ENCODE data around the gene HOXB7.
A peak's percentile ranks its signal among the peaks of the same experiment; 100 is the strongest.

Gene HOXB7

DNA sequence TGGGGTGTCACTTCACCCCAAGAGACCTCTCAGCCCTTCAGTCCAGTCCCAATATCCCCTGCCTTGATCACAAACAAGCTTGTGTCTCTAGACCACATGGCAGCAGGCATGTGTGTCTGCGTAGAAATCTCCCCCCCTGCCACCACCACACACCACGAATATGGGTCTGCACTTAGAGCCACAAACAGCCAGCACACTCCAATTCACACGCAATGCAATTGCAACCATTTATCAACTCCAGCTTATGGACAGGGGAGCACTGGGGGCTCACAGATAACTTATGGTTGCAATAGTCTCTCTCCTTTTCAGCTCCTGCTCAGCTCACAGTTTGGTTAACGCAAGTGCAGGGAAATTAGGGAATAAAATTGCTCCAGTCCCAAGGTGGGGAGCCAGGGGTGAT is 12.8 kb upstream of the HOXB7 start:
- no peak for DNase-seq (ENCODE audit: low read depth in 2 of 2)

- DNase-seq (ENCODE audit: low read depth in 2 of 2): no peak
These were observed 12.0 kb upstream of the HOXB7 start for GRCh38 chr17:48622857-48623256.

DNA sequence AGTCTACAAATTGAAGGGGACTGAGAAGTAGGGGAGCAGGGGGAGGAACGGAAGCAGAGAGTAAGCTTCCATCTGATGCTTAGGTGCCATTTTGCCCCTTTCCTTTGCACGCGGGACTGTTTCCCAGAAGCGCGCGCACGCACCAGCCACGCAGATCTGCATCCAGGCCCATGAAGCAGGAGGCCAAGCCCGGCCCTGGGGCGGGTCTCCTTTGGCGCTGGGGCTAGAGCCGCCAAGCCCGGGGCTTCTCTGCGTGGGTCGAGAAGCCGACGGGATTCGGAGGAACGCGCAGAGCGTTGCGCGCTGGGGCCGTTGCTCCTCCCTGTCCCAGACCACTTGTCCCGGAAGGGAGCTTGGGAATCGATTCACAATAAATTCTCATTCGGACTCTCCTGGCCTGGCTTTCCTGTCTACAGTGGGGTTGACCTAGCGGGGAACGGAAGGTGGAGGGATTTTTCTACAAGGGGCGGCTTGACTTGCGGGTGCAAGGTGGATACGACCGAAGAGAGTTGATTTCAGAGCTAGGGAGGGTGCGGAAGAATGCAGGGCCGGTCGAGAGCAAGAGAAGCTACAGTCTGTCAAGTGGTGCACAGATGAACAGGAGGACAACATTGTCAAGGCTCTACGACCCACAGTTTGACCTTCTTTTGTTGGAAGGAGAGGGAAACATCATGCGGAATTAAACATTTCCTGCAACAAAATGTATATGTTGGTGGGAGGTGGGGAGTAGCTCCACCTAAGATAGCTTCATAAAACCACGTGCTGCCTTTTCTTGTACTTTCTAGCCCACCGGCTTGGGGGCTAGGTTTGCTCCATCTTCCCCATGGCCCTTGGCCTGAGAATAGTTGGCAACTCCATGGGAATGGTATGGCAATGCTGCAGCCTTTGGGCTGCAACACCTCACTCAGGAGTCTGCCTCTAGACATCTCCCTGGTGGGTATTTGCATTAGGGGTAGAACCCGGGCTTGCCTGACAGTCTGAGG is 10.9 kb upstream of the HOXB7 start:
- no peak for DNase-seq (ENCODE audit: low read depth in 2 of 2)

DNA sequence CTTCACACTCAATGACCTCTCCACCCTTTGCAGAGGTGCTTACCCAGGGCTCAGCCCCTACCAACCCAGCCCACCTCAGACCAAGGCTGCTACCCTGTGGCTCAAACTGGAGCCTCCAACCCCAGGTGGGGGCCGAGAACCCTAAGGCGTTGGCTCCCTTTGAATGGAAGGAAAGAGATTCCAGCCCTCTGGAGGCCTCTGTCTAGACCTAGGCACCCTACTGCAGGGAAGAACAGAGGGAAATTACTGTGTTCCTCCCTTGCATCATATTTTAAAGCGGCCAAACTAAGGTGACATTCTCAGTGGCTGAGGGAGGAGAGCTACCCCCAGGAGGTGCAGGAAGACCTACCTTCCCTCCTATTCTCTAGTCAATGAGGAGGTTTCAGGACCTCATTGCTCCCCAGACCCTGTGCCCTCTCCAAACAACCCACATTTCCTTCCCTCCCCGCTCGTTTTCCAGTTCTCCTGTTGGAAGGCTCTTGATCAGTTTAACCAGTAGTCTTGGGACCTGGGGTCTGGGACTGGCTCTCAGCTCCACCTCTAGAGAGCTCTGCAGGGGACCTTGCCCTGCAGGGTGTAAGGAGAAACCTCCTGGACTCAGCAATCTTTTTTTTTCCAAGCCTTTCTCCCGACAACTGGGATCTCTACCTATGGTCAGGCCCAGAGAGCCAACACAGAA is 9.8 kb upstream of the HOXB7 start:
- no peak for DNase-seq (ENCODE audit: low read depth in 2 of 2)

GRCh38 chr17:48619826-48620449 is 9.1 kb upstream of the HOXB7 start:
- no peak for DNase-seq (ENCODE audit: low read depth in 2 of 2)

GRCh38 chr17:48618256-48618896 is 7.6 kb upstream of the HOXB7 start:
- peak; percentile 65 to 77 for DNase-seq (ENCODE audit: low read depth in 2 of 2)

GRCh38 chr17:48617471-48618255 is 6.8 kb upstream of the HOXB7 start:
- no peak for DNase-seq (ENCODE audit: low read depth in 2 of 2)

DNA sequence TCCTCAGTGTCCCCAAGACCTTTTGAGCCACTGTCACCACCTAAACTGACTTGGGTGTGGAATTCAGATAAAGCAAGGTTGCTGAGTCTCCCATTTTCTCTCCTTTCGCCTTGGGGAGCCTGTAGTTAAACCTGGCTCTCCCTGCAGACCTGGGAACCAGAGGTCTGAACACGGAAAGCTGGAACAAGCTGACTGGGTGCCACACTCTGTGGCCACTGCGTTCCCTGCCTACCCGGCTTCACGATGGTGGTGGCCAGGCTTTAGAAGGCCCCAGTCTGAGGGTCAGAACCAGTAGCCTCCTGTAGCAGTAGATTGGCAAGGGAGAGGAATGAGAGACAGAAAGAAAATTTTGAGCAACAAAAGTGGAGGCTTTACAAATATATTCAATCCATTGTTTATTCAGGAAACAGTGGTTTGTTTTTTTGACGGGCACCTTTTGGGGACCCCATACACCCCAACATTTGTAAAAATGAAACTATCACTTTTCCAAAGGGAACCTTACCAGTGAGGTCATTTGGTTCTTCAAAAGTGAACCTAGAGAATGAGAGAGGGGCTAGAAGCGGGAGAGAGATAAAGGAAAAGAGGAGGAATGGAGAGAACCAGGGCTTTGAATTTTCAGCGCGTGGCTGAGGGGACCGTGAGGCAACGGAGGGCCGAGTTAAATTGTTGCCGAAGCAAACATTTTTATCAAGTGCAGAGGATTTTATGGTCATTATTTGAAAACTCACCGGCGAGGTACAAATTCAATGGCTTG is 6.1 kb upstream of the HOXB7 start:
- no peak for DNase-seq (ENCODE audit: low read depth in 2 of 2)

DNA sequence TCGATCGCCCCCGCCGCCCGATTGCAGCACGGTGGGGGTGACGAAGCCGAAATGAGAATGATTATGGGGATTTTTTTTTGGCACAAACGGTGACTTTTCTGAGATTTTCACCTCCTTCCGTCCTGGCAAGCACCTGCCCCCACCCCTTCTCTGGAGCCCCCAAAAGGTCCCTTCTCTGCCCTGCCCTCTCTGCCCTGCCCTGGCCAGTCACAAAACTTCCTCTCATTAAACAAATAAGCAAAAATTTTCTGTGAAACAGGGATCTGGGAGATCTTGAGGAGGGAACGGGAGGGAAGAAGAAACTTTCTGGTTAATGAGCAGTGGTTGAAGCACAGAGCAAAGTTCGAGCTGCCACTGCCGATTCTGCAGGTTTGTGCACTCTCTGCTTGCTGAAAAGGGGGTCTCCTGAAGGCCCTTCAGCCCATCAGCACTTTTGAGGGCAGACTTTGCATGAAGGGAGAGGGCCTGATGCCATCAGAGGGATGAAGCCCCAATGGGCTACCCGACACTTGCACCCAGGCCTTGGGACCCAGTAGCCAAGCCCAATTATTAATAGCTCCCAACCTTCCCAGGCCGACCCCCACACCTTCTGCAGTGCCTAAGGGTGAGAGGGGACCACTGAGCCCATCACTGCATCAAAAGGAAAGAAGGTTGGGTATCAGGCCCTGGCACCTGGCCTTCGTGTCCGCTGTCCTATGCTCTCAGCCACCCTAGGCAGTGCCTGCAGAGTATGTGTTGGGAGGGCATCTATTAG is 5.3 kb upstream of the HOXB7 start:
- DNase-seq (ENCODE audit: low read depth in 2 of 2): no peak

GRCh38 chr17:48615047-48615962 is 4.5 kb upstream of the HOXB7 start, which contains the start of gene HOXB8:
TSS of gene HOXB8 (minus strand) at chr17:48615292. CDS start at chr17:48614704, 588 bp downstream.
- DNase-seq (ENCODE audit: low read depth in 2 of 2): no peak

DNA sequence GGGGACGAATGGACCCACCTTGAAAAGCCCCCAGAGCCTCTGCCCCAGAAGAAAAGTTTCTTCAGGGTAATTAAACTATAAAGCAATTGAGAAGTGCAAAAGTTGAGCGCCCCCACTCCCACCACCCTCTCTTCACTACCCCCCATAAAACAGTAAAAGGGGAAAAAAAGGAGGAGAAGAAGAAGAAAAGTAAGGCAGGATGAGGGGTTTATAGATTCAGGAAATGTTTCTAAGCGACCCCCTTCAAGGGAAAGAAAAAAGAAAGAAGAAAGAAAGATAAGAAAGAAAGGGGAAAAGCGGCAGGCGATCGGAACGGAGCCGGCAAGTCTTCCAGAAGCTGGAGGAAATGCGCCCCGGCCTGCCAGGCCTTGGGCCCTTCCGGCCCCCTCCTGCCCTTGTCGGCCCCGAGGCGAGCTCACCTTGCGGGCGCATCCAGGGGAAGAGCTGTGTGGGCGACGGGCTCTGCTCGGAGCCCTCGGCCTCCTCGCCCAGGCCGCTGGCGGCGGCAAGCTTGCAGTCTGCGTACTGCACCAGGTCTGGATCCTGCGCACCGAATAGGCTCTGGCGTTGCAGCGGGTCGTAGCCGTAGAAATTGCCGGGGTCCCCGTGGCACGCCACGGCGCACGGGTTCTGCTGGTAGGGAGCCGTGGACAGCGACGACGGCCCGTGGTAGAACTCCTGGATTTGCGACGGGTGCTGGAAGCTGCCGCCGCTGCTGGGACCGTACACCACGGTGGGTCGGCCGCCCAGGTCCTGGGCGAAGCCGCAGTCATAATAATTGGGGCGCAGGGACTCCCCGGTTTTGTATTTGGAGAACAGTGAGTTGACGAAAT is 3.3 kb upstream of the HOXB7 start:
- DNase-seq (ENCODE audit: low read depth in 2 of 2): no peak

- no peak for DNase-seq (ENCODE audit: low read depth in 2 of 2)
These were observed 2.3 kb upstream of the HOXB7 start for GRCh38 chr17:48612854-48613691.

DNA sequence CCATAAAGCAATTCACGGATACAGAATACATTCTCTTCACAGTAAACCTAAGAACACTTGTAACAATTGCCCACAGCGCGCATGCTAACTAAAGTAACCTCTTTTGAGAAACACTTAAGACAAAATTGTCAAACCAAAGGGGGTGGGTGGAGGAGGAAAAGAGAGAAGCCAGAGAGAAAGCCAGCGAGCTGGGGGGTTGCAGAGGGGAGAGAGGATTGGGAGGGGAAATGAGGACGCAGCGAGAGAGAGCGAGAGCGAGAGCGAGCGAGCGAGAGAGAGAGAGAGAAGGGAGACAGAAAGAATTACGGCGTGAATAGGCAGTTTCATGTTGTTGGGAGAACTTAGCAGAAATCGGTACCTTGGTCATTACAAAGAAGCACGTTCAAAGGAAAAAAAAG is 1.6 kb upstream of the HOXB7 start:
- no peak for DNase-seq (ENCODE audit: low read depth in 2 of 2)

GRCh38 chr17:48611681-48612455 is 1.1 kb upstream of the HOXB7 start:
- no peak for DNase-seq (ENCODE audit: low read depth in 2 of 2)

GRCh38 chr17:48611213-48611612 is 396 bp upstream of the HOXB7 start:
- DNase-seq (ENCODE audit: low read depth in 2 of 2): no peak

- DNase-seq (ENCODE audit: low read depth in 2 of 2): no peak
These were observed 997 bp downstream of the HOXB7 start for GRCh38 chr17:48609759-48610281.
